GM10847 (cell line): Measurements from ENCODE around the gene ZDHHC4.

ENCODE experiments used
- POLR2A ChIP-seq: IDR thresholded peaks from 2 replicates; pipeline ENCODE4 v1.6.1; 2011; ENCODE audit not compliant: insufficient read length; ENCODE audit errors: extremely low read depth

ZDHHC4 gene

GRCh38 chr7:6577369-6578113, at the start of gene ZDHHC4:
Gene ZDHHC4 (plus strand): TSS chr7:6577454. CDS start chr7:6580562, 3,108 bp downstream.
- peak; percentile 97 for TF ChIP-seq POLR2A

GRCh38 chr7:6528401-6529130, 48.7 kb upstream of the ZDHHC4 start:
- no peak for TF ChIP-seq POLR2A

GRCh38 chr7:6529643-6530042, 47.6 kb upstream of the ZDHHC4 start:
- TF ChIP-seq POLR2A, result no peak

- TF ChIP-seq POLR2A, result no peak
Observed at GRCh38 chr7:6530626-6531491, 46.4 kb upstream of the ZDHHC4 start.

- no peak for TF ChIP-seq POLR2A
Observed at GRCh38 chr7:6531492-6532279, 45.6 kb upstream of the ZDHHC4 start.

- no peak for TF ChIP-seq POLR2A
Observed at GRCh38 chr7:6532516-6532915, 44.7 kb upstream of the ZDHHC4 start.

GRCh38 chr7:6533893-6534495, 43.3 kb upstream of the ZDHHC4 start:
- TF ChIP-seq POLR2A, result no peak

GRCh38 chr7:6536262-6537260, 40.7 kb upstream of the ZDHHC4 start:
- no peak for TF ChIP-seq POLR2A

GRCh38 chr7:6542368-6542767, 34.9 kb upstream of the ZDHHC4 start:
- TF ChIP-seq POLR2A, result no peak

GRCh38 chr7:6545398-6546126, 31.7 kb upstream of the ZDHHC4 start:
- no peak for TF ChIP-seq POLR2A

GRCh38 chr7:6546498-6547251, 30.6 kb upstream of the ZDHHC4 start:
- no peak for TF ChIP-seq POLR2A

GRCh38 chr7:6547400-6547799, 29.9 kb upstream of the ZDHHC4 start:
- TF ChIP-seq POLR2A, result no peak
